Measurements from ENCODE around the gene RANGAP1.

DNA sequence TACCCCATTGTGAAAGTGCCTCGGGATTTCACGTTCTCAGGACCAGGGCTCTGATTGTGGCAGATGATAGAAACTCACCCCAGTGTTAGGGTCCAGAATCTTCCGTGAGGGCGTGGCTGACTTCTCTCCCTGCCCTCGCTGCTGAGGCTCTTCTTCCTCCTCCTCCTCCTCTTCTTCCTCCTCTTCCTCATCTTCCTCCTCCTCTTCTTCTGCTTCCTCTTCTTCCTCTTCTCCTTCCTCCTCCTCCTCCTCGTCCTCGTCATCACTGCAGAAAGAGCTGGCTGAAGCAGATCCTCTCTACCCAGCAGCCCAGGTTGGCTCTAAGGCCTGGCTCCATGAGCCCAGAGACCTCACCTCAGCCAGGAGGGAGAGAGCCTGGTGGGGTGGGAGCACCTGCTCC, 31.8 kb downstream of the RANGAP1 start:
- TF ChIP-seq, protein P1, sequence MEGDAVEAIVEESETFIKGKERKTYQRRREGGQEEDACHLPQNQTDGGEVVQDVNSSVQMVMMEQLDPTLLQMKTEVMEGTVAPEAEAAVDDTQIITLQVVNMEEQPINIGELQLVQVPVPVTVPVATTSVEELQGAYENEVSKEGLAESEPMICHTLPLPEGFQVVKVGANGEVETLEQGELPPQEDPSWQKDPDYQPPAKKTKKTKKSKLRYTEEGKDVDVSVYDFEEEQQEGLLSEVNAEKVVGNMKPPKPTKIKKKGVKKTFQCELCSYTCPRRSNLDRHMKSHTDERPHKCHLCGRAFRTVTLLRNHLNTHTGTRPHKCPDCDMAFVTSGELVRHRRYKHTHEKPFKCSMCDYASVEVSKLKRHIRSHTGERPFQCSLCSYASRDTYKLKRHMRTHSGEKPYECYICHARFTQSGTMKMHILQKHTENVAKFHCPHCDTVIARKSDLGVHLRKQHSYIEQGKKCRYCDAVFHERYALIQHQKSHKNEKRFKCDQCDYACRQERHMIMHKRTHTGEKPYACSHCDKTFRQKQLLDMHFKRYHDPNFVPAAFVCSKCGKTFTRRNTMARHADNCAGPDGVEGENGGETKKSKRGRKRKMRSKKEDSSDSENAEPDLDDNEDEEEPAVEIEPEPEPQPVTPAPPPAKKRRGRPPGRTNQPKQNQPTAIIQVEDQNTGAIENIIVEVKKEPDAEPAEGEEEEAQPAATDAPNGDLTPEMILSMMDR (conservative IDR thresholded peaks at IDR 0.05 in 1 of 2, IDR thresholded peaks at IDR 0.05 in 1 of 2; ENCODE audit: low read depth in 1 of 2, low read length in 2 of 2) = no peak
- TF ChIP-seq EZH2 (IDR thresholded peaks at IDR 0.05; ENCODE audit: low read length, missing control alignments) = no peak
